GM18858 (cell line): Measurements from ENCODE around the gene CPSF3.
"Not testable (repeated sequence)": the region's sequence is repeated elsewhere in the genome, so short reads cannot be mapped to it uniquely, and the experiment has no call there.

Source experiments
- ATAC-seq: cut with Tn5 transposase; IDR thresholded peaks from one replicate; pipeline ENCODE4 v1.9.1; 2021; ENCODE audit not compliant: unreplicated experiment

Gene CPSF3

GRCh38 chr2:9498210-9498609 is 74.8 kb downstream of the CPSF3 start:
- ATAC-seq, result no peak

- no peak for ATAC-seq
Measured at GRCh38 chr2:9508931-9509330, 85.5 kb downstream of the CPSF3 start.

GRCh38 chr2:9513946-9514345 is 90.5 kb downstream of the CPSF3 start:
- not testable (repeated sequence) for ATAC-seq

GRCh38 chr2:9517118-9517782 is 93.8 kb downstream of the CPSF3 start:
- ATAC-seq, result no peak

DNA sequence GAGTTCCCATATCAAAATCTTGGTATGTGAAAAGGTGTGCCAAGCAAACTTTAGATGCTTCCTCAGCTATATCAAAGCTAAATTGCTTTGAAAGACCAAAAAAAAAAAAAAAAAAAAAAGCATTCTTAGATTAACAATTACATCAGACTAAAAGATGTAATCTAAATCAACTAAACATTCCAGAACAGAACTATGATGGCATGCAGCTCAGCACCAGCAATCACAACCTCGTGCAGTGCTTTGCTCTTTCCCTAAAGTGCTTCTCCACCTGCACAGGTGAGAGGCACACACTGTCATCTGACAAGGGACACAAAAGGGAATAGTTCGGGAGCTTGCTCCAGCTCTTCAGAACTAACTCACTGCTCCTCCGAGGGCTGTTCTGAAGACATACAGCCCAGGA is 94.7 kb downstream of the CPSF3 start:
- ATAC-seq, result no peak

- no peak for ATAC-seq
Measured at GRCh38 chr2:9518780-9519179, 95.3 kb downstream of the CPSF3 start.

- no peak for ATAC-seq
Measured at GRCh38 chr2:9519250-9519649, 95.8 kb downstream of the CPSF3 start.
